Thyroid gland (tissue), 4 donors: ENCODE data around the gene LTA. TPM values are rescaled to one million over a fixed set of nuclear protein-coding genes. Genes with fewer than 3 reads are reported as not detected.

Experiments used
- DNase-seq, 2 donors: peaks; one replicate each; pipeline ENCODE4 v3.0.0-alpha.2; 2019
- H3K27ac ChIP-seq, 3 donors: fragments of 200-600 bp; sonication (generic); 1 replicate in 2 of 3; 2 replicates in 1 of 3; pipeline ENCODE4 v1.5.1; 2016 to 2019; ENCODE audit warnings: mild to moderate bottlenecking in 1 of 3, moderate library complexity in 1 of 3
- H3K27me3 ChIP-seq: fragments of 200-600 bp; sonication (generic); one replicate; pipeline ENCODE4 v1.5.1; 2019
- H3K36me3 ChIP-seq, 2 donors: fragments of 200-600 bp; sonication (generic); one replicate each; pipeline ENCODE4 v1.5.1; 2016 to 2019
- H3K4me1 ChIP-seq, 2 donors: fragments of 200-600 bp; sonication (generic); one replicate each; pipeline ENCODE4 v1.5.1; 2017 to 2019
- H3K4me3 ChIP-seq, 3 donors: fragments of 200-600 bp; sonication (generic); replicated peaks in 1 of 3; 1 replicate in 2 of 3; 2 replicates in 1 of 3; pipeline ENCODE4 v1.5.1; 2016; ENCODE audit warnings: mild to moderate bottlenecking in 1 of 3
- H3K9me3 ChIP-seq: fragments of 200-600 bp; sonication (generic); one replicate; pipeline ENCODE4 v1.5.1; 2017
- CTCF ChIP-seq, 6 experiments: fragments of 200-600 bp in 3 of 6; fragments of 450-650 bp in 3 of 6; sonication (generic) in 3 of 6; IDR thresholded peaks; one replicate each; pipeline ENCODE4 v1.5.1; 2016 to 2019; ENCODE audit warnings: antibody characterized with exemption in 6 of 6, mild to moderate bottlenecking in 2 of 6, inconsistent platforms in 1 of 6, moderate library complexity in 1 of 6
- POLR2A ChIP-seq, 2 donors: fragments of 450-650 bp; IDR thresholded peaks; one replicate each; pipeline ENCODE4 v1.6.1; 2017; ENCODE audit warnings: antibody characterized with exemption in 2 of 2, mild to moderate bottlenecking in 2 of 2, moderate library complexity in 1 of 2
- WGBS, 2 donors: methylation state at CpG; one replicate each; pipeline ENCODE4 v1.1.5; 2017; 5-methylcytosine and 5-hydroxymethylcytosine counted together
- intact Hi-C: fragments of 100-400 bp; cut with DNase I; formaldehyde crosslinking; loops from one replicate; pipeline ENCODE4 v1.15.1; 2023
- total RNA-seq, 4 donors: library from RNA; depleted of rRNA; stranded (reverse); fragments of >200 nt; gene quantifications; one replicate each; pipeline ENCODE4 v1.2.3, GENCODE V29; 2016

LTA gene
- total RNA-seq, 4 donors from 2014 or later, result not detected

- no peaks in the 10 kb centered on the region for H3K4me1 ChIP-seq
- no peak for TF ChIP-seq POLR2A (IDR thresholded peaks at IDR 0.05)
- TF ChIP-seq CTCF (IDR thresholded peaks at IDR 0.05), result no peak
- 42 to 55% methylated on average over 9 of the region's 9 CpGs for WGBS, 2 donors
- H3K9me3 ChIP-seq, result no peaks in the 10 kb centered on the region
- no peaks in the 10 kb centered on the region for H3K27me3 ChIP-seq
- DNase-seq, result no peak
- intact Hi-C loops, result no loop called here
- H3K4me3 ChIP-seq, result no peak overlapping the region
- H3K27ac ChIP-seq, result no peak overlapping the region
- H3K36me3 ChIP-seq, result no peaks in the 10 kb centered on the region
Measured at GRCh38 chr6:31567531-31568370, 4.3 kb upstream of the LTA start.

GRCh38 chr6:31568537-31568961 lies 3.5 kb upstream of the LTA start:
- no peaks in the 10 kb centered on the region for H3K9me3 ChIP-seq
- intact Hi-C loops, result no loop called here
- H3K36me3 ChIP-seq, result no peaks in the 10 kb centered on the region
- H3K27me3 ChIP-seq, result no peaks in the 10 kb centered on the region
- 55 to 82% methylated on average over 3 of the region's 3 CpGs for WGBS, 2 donors
- no peak for DNase-seq
- TF ChIP-seq POLR2A (IDR thresholded peaks at IDR 0.05) (no peak), CTCF (IDR thresholded peaks at IDR 0.05) (no peak)
- no peaks in the 10 kb centered on the region for H3K4me1 ChIP-seq
- no peak overlapping the region for H3K27ac ChIP-seq
- no peak overlapping the region for H3K4me3 ChIP-seq

- TF ChIP-seq CTCF (IDR thresholded peaks at IDR 0.05) (no peak), POLR2A (IDR thresholded peaks at IDR 0.05) (no peak)
- intact Hi-C loops, result no loop called here
- Histone ChIP-seq H3K36me3 (no peaks in the 10 kb centered on the region), H3K9me3 (no peaks in the 10 kb centered on the region), H3K4me1 (no peaks in the 10 kb centered on the region), H3K27me3 (no peaks in the 10 kb centered on the region), H3K27ac (no peak overlapping the region), H3K4me3 (no peak overlapping the region)
- 70 to 80% methylated on average over 1 of the region's 1 CpG for WGBS, 2 donors
- DNase-seq, result no peak
Measured at GRCh38 chr6:31569861-31570536, 2.1 kb upstream of the LTA start.

GRCh38 chr6:31573239-31574105 lies 1.4 kb downstream of the LTA start:
- H3K4me3 ChIP-seq, result no peak overlapping the region
- no peaks in the 10 kb centered on the region for H3K9me3 ChIP-seq
- DNase-seq, result no peak
- intact Hi-C loops, result no loop called here
- no peaks in the 10 kb centered on the region for H3K36me3 ChIP-seq
- WGBS, 2 donors, result 87 to 89% methylated on average over 9 of the region's 9 CpGs
- H3K27me3 ChIP-seq, result no peaks in the 10 kb centered on the region
- no peak for TF ChIP-seq POLR2A (IDR thresholded peaks at IDR 0.05)
- H3K4me1 ChIP-seq, result no peaks in the 10 kb centered on the region
- H3K27ac ChIP-seq, result no peak overlapping the region
